Uterus (tissue), 4 donors: ENCODE results near the gene COA8. TPM values are rescaled to one million over a fixed set of nuclear protein-coding genes. Genes with fewer than 3 reads are reported as not detected.

Experiments used
- DNase-seq, 2 donors: peaks; one replicate each; pipeline ENCODE4 v3.0.0-alpha.2; 2019 to 2020
- H3K27ac ChIP-seq, 2 donors: fragments of 200-600 bp; sonication (generic); 1 replicate in 1 of 2; 2 replicates in 1 of 2; pipeline ENCODE4 v1.5.1; 2016 to 2018
- H3K27me3 ChIP-seq, 2 donors: fragments of 200-600 bp; sonication (generic); one replicate each; pipeline ENCODE4 v1.5.1; 2018 to 2019; ENCODE audit warnings: control low read depth in 1 of 2
- H3K36me3 ChIP-seq, 2 donors: fragments of 200-600 bp; sonication (generic); one replicate each; pipeline ENCODE4 v1.5.1; 2019; ENCODE audit warnings: control low read depth in 1 of 2
- H3K4me1 ChIP-seq, 2 donors: fragments of 200-600 bp; sonication (generic); one replicate each; pipeline ENCODE4 v1.5.1; 2018 to 2019; ENCODE audit warnings: control low read depth in 1 of 2
- H3K4me3 ChIP-seq, 2 donors: fragments of 200-600 bp; sonication (generic); 1 replicate in 1 of 2; 2 replicates in 1 of 2; pipeline ENCODE4 v1.5.1; 2018 to 2019; ENCODE audit warnings: mild to moderate bottlenecking in 1 of 2
- H3K9me3 ChIP-seq, 2 donors: fragments of 200-600 bp; sonication (generic); one replicate each; pipeline ENCODE4 v1.5.1; 2019; ENCODE audit warnings: control low read depth in 1 of 2
- CTCF ChIP-seq, 4 experiments: fragments of 200-600 bp in 2 of 4; fragments of 450-650 bp in 2 of 4; sonication (generic) in 2 of 4; IDR thresholded peaks; one replicate each; pipeline ENCODE4 v1.5.1; 2016 to 2019; ENCODE audit warnings: antibody characterized with exemption in 4 of 4, mild to moderate bottlenecking in 2 of 4, moderate library complexity in 1 of 4
- POLR2A ChIP-seq, 2 donors: fragments of 450-650 bp; IDR thresholded peaks; one replicate each; pipeline ENCODE4 v1.6.1; 2016; ENCODE audit warnings: antibody characterized with exemption in 2 of 2, mild to moderate bottlenecking in 1 of 2, moderate library complexity in 1 of 2
- intact Hi-C: fragments of 100-400 bp; cut with DNase I; formaldehyde crosslinking; loops from one replicate; pipeline ENCODE4 v1.15.1; 2023; ENCODE audit warnings: low total_unique reads
- total RNA-seq, 4 donors: library from RNA; depleted of rRNA in 3 of 4; stranded (reverse); fragments of >200 nt in 3 of 4; gene quantifications; one replicate each; pipeline versions ENCODE4 v1.1.0 to v1.2.4, GENCODE V29; 2014 to 2023
- donor health status: DM: yes; HTN: yes; CAD: no.

COA8 gene
- total RNA-seq, 4 donors from 2014 or later = 26.9 to 51.5 (median 31.6) TPM; not detected in 1

GRCh38 chr14:103517721-103518421 is 44.9 kb upstream of the COA8 start:
- peak; percentile 53 for DNase-seq
- no peaks in the 10 kb centered on the region for H3K36me3 ChIP-seq
- peak overlapping the region; percentile 64 to 84 for H3K27ac ChIP-seq
- intact Hi-C loops = no loop called here
- no peaks in the 10 kb centered on the region for H3K27me3 ChIP-seq
- H3K4me1 ChIP-seq = peaks cover 4 to 26% of the 10 kb centered on the region in 2 donors
- TF ChIP-seq POLR2A (IDR thresholded peaks at IDR 0.05) (no peak), CTCF (IDR thresholded peaks at IDR 0.05) (no peak)
- H3K9me3 ChIP-seq = no peaks in the 10 kb centered on the region
- H3K4me3 ChIP-seq = no peak overlapping the region

DNA sequence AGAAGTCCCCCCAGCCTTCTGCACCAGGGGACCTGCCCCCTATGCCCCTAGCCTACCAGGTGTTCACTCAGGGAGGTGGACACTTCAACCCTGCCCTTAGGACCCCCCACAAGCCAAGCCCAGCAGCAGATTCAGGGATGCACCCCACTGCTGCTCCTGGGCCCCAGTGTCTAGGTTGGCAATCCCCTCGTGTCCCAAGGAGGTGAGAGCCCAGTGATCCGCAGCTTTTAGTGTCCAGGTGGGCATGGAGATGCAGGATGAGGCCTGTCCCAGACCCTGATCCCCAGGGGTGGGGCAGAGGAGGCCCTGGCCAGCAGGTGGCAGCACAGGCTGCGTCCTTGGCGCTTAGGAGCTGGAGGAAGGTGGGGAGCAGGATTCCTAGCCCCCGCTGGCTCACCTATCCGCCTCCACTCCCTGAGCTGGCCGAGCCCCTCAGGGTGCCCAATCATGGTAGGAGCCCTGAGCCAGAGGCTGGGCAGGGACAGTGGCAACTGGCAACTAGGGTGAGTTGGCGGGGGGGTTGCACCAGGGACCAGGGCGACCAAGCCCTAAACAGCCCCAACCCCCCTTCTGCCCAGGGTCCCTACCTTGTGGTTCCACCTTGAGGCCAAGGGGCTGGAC is 44.2 kb upstream of the COA8 start:
- DNase-seq = peak; percentile 75 to 76
- intact Hi-C loops = no loop called here
- peak overlapping the region; percentile 82 to 84 for H3K27ac ChIP-seq
- H3K36me3 ChIP-seq = no peaks in the 10 kb centered on the region
- H3K27me3 ChIP-seq = no peaks in the 10 kb centered on the region
- peaks cover 3 to 27% of the 10 kb centered on the region in 2 donors for H3K4me1 ChIP-seq
- H3K4me3 ChIP-seq = no peak overlapping the region
- no peaks in the 10 kb centered on the region for H3K9me3 ChIP-seq
- TF ChIP-seq CTCF (IDR thresholded peaks at IDR 0.05) = peak; percentile 88 to 94 (median 91)
- TF ChIP-seq POLR2A (IDR thresholded peaks at IDR 0.05) = peak in 1 of 2 donors; percentile 16

DNA sequence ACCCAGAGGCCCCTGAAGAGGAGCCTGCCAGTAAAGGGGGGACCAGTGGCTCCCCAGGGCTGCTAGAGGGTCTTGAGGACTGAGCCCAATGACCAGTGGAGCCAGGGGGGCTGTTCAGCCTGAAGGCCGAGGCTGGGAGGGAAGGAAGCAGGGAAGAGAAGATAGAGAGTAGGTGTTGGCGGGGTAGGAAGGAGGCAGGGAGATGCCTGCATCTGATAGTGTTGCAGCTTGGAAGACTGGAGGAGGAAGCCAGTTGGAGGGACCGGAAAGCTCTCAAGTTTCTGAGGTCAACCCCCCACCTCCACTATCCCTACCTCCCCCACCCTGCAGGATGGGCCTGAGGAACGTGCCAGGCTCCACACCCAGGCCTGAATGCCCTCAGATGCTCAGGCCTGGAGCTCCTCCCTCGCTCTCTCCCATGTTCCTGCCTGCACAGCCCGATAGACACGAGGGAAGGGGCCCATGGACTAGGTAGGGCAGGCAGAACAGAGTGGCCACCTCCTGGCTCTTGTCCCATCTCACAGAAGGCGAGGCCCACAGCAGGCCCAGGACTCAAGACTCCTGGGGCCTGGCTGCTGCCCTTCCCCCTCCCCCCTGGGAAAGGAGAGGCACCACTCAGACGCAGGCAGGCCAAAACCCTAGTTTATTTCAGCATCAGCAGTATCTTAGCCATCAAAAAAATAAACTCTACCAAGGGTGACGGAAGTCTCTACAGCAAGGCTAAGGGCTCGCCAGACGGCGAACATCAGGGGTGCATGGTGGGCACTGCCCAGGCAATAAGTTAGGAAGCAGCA is 43.5 kb upstream of the COA8 start:
- Histone ChIP-seq H3K9me3 (no peaks in the 10 kb centered on the region), H3K4me1 (peaks cover 0 to 27% of the 10 kb centered on the region in 2 donors), H3K27me3 (no peaks in the 10 kb centered on the region), H3K4me3 (no peak overlapping the region), H3K36me3 (no peaks in the 10 kb centered on the region), H3K27ac (peak overlapping the region; percentile 82 to 84)
- TF ChIP-seq POLR2A (IDR thresholded peaks at IDR 0.05) (no peak), CTCF (IDR thresholded peaks at IDR 0.05) (no peak)
- intact Hi-C loops = no loop called here
- peak; percentile 31 to 40 for DNase-seq

GRCh38 chr14:103519837-103520212 is 42.9 kb upstream of the COA8 start:
- intact Hi-C loops = loop anchor here (2.0 kb wide), 1 partner anchor 25 kb away; no protein-coding TSS in a partner anchor
- H3K4me3 ChIP-seq = no peak overlapping the region
- peak; percentile 41 to 45 for DNase-seq

More at GRCh38 chr14:103519837-103520212, 42.9 kb upstream of the COA8 start:
- Histone ChIP-seq H3K9me3 (no peaks in the 10 kb centered on the region), H3K27ac (peak overlapping the region; percentile 82 to 84), H3K27me3 (no peaks in the 10 kb centered on the region), H3K36me3 (no peaks in the 10 kb centered on the region), H3K4me1 (peaks cover 0 to 27% of the 10 kb centered on the region in 2 donors)
- no peak for TF ChIP-seq CTCF (IDR thresholded peaks at IDR 0.05)
- TF ChIP-seq POLR2A (IDR thresholded peaks at IDR 0.05) = no peak
